ENCODE results near the gene OXT. TPM values are rescaled to one million over a fixed set of nuclear protein-coding genes. Genes with fewer than 3 reads are reported as not detected.

The OXT gene
- polyA plus RNA-seq, 1 experiment, result not detected

GRCh38 chr20:3032624-3033023 lies 38.8 kb upstream of the OXT start:
- POLR2A ChIA-PET, result interaction anchor here (0.7 kb wide), 1 partner anchor 9 kb away, joined by 5 read pairs; no protein-coding TSS in a partner anchor
- Histone ChIP-seq H3K4me3 (ENCODE audit: low read depth, low read length) (no peak overlapping the region), H3K27me3 (ENCODE audit: control insufficient read depth, insufficient read depth, low read length) (no peaks in the 10 kb centered on the region), H3K27ac (ENCODE audit: low read depth, low read length) (no peak overlapping the region), H3K9me3 (ENCODE audit: control insufficient read depth, insufficient read depth, low read length) (no peaks in the 10 kb centered on the region)
- no peak for DNase-seq (ENCODE audit: low read depth, low spot score)
- TF ChIP-seq CTCF (IDR thresholded peaks at IDR 0.05; ENCODE audit: low read depth, low read length), result no peak
- CTCF ChIA-PET, result no interaction called here

- POLR2A ChIA-PET, result no interaction called here
- Histone ChIP-seq H3K27me3 (ENCODE audit: control insufficient read depth, insufficient read depth, low read length) (no peaks in the 10 kb centered on the region), H3K27ac (ENCODE audit: low read depth, low read length) (no peak overlapping the region), H3K4me3 (ENCODE audit: low read depth, low read length) (no peak overlapping the region), H3K9me3 (ENCODE audit: control insufficient read depth, insufficient read depth, low read length) (no peaks in the 10 kb centered on the region)
- no peak for DNase-seq (ENCODE audit: low read depth, low spot score)
- CTCF ChIA-PET, result no interaction called here
- no peak for TF ChIP-seq CTCF (IDR thresholded peaks at IDR 0.05; ENCODE audit: low read depth, low read length)
Observed at GRCh38 chr20:3037654-3038053, 33.8 kb upstream of the OXT start.

- no peak overlapping the region for H3K4me3 ChIP-seq (ENCODE audit: low read depth, low read length)
- no peak for TF ChIP-seq CTCF (IDR thresholded peaks at IDR 0.05; ENCODE audit: low read depth, low read length)
- CTCF ChIA-PET, result no interaction called here
- H3K27ac ChIP-seq (ENCODE audit: low read depth, low read length), result no peak overlapping the region
- POLR2A ChIA-PET, result no interaction called here
- no peak for DNase-seq (ENCODE audit: low read depth, low spot score)
- no peaks in the 10 kb centered on the region for H3K9me3 ChIP-seq (ENCODE audit: control insufficient read depth, insufficient read depth, low read length)
- H3K27me3 ChIP-seq (ENCODE audit: control insufficient read depth, insufficient read depth, low read length), result no peaks in the 10 kb centered on the region
Observed at GRCh38 chr20:3038454-3038853, 33.0 kb upstream of the OXT start.

- H3K4me3 ChIP-seq (ENCODE audit: low read depth, low read length), result no peak overlapping the region
- DNase-seq (ENCODE audit: low read depth, low spot score), result no peak
- CTCF ChIA-PET, result no interaction called here
- TF ChIP-seq CTCF (IDR thresholded peaks at IDR 0.05; ENCODE audit: low read depth, low read length), result no peak
- H3K27ac ChIP-seq (ENCODE audit: low read depth, low read length), result no peak overlapping the region
- no peaks in the 10 kb centered on the region for H3K27me3 ChIP-seq (ENCODE audit: control insufficient read depth, insufficient read depth, low read length)
- H3K9me3 ChIP-seq (ENCODE audit: control insufficient read depth, insufficient read depth, low read length), result no peaks in the 10 kb centered on the region
- POLR2A ChIA-PET, result no interaction called here
Observed at GRCh38 chr20:3039426-3039825, 32.0 kb upstream of the OXT start.

GRCh38 chr20:3040086-3040485 lies 31.3 kb upstream of the OXT start:
- no peak for TF ChIP-seq CTCF (IDR thresholded peaks at IDR 0.05; ENCODE audit: low read depth, low read length)
- Histone ChIP-seq H3K27ac (ENCODE audit: low read depth, low read length) (no peak overlapping the region), H3K27me3 (ENCODE audit: control insufficient read depth, insufficient read depth, low read length) (no peaks in the 10 kb centered on the region), H3K9me3 (ENCODE audit: control insufficient read depth, insufficient read depth, low read length) (no peaks in the 10 kb centered on the region), H3K4me3 (ENCODE audit: low read depth, low read length) (no peak overlapping the region)
- ChIA-PET CTCF (no interaction called here), POLR2A (no interaction called here)
- DNase-seq (ENCODE audit: low read depth, low spot score), result no peak
